OCI-LY7 (cell line): Measurements from ENCODE around the gene THRB. TPM values are rescaled to one million over a fixed set of nuclear protein-coding genes. Genes with fewer than 3 reads are reported as not detected.

Source experiments
- Bru-seq: library from RNA; stranded (reverse); fragments of 400-500 nt; gene quantifications from one replicate; lab custom pipeline; 2021; lab: Mats Ljungman, UMichigan
- BruChase-seq, 2 experiments: library from RNA; stranded (reverse); fragments of 400-500 nt; gene quantifications; one replicate each; lab custom pipeline; 2021; lab: Mats Ljungman, UMichigan
- BruUV-seq: library from RNA; stranded (reverse); fragments of 400-500 nt; replicated peaks from 2 replicates; lab custom pipeline; 2021; lab: Mats Ljungman, UMichigan
- CTCF ChIA-PET: fragments of 300-600 bp; sonication (Branson Sonifier 250); formaldehyde crosslinking; loops from one replicate; lab custom pipeline; 2022; ENCODE audit warnings: antibody characterized with exemption; ENCODE audit not compliant: unreplicated experiment; lab: Charles Lee
- POLR2A ChIA-PET: fragments of 300-600 bp; sonication (Branson Sonifier 250); formaldehyde crosslinking; loops from one replicate; lab custom pipeline; 2022; ENCODE audit warnings: antibody characterized with exemption; lab: Charles Lee
- DNase-seq: peaks from one replicate; pipeline ENCODE4 v3.0.0-alpha.2; 2015; ENCODE audit warnings: low spot score
- H2AFZ ChIP-seq: fragments of 200-600 bp; sonication (generic), shearing (Covaris generic); 2 replicates; pipeline ENCODE4 v1.6.1; 2014; ENCODE audit warnings: mild to moderate bottlenecking, antibody characterized with exemption, low read length, moderate library complexity
- H3K27ac ChIP-seq: fragments of 200-600 bp; sonication (generic); 2 replicates; pipeline ENCODE4 v1.5.1; 2014; ENCODE audit warnings: mixed run types, low read depth, mild to moderate bottlenecking, moderate library complexity, low read length, inconsistent platforms; ENCODE audit not compliant: poor library complexity, severe bottlenecking
- H3K36me3 ChIP-seq: fragments of 200-600 bp; sonication (generic); 2 replicates; pipeline ENCODE4 v1.6.1; 2014; ENCODE audit warnings: mild to moderate bottlenecking, antibody characterized with exemption, low read length, moderate library complexity, mixed read lengths; ENCODE audit not compliant: insufficient read depth
- H3K4me1 ChIP-seq: fragments of 200-600 bp; sonication (generic); 2 replicates; pipeline ENCODE4 v1.5.1; 2014; ENCODE audit warnings: mild to moderate bottlenecking, low read length; ENCODE audit not compliant: insufficient read depth, poor library complexity, severe bottlenecking
- H3K4me2 ChIP-seq: fragments of 200-600 bp; sonication (generic); 2 replicates; pipeline ENCODE4 v1.6.1; 2014; ENCODE audit warnings: mild to moderate bottlenecking, low read length
- H3K4me3 ChIP-seq: fragments of 200-600 bp; sonication (generic); 2 replicates; pipeline ENCODE4 v1.5.1; 2014; ENCODE audit warnings: mild to moderate bottlenecking, low read depth, low read length; ENCODE audit not compliant: poor library complexity, severe bottlenecking
- H3K79me2 ChIP-seq: fragments of 200-600 bp; sonication (generic); 2 replicates; pipeline ENCODE4 v1.6.1; 2016; ENCODE audit warnings: low read depth, mild to moderate bottlenecking, low read length, moderate library complexity, mixed read lengths; ENCODE audit not compliant: insufficient read depth
- H3K9me2 ChIP-seq: fragments of 200-600 bp; sonication (generic); 2 replicates; pipeline ENCODE4 v1.6.1; 2016; ENCODE audit warnings: mild to moderate bottlenecking, low read length, mixed read lengths; ENCODE audit not compliant: insufficient read depth
- H3K9me3 ChIP-seq: fragments of 200-600 bp; sonication (generic); 2 replicates; pipeline ENCODE4 v1.6.1; 2014; ENCODE audit warnings: mild to moderate bottlenecking, mixed run types, low read length, mixed read lengths
- H4K20me1 ChIP-seq: fragments of 200-600 bp; sonication (generic); 2 replicates; pipeline ENCODE4 v1.6.1; 2014; ENCODE audit warnings: mild to moderate bottlenecking, antibody characterized with exemption, low read length, moderate library complexity, mixed read lengths; ENCODE audit not compliant: insufficient read depth
- EZH2phosphoT487 ChIP-seq: fragments of 200-600 bp; sonication (generic); IDR thresholded peaks from 2 replicates; pipeline ENCODE4 v1.6.1; 2018; ENCODE audit warnings: low read depth, borderline replicate concordance, mild to moderate bottlenecking, mixed run types, antibody characterized with exemption, low read length, moderate library complexity, mixed read lengths
- intact Hi-C: fragments of 100-400 bp; cut with micrococcal nuclease; formaldehyde crosslinking; loops from one replicate; pipeline ENCODE4 v1.10.0; 2022; ENCODE audit not compliant: unreplicated experiment
- long read RNA-seq: library from polyadenylated mRNA; stranded (forward); transcript quantifications from one replicate; pipeline ENCODE4 v2.0.0, GENCODE V29; 2022
- total RNA-seq, 2 experiments: library from RNA; depleted of rRNA in 1 of 2; stranded (reverse); fragments of >200 nt in 1 of 2; shearing (Covaris generic) in 1 of 2; gene quantifications; 2 replicates each; pipeline ENCODE4 v1.2.3, GENCODE V29; 2014 to 2022
- TF ChIP-seq, protein P1 (sequence below): fragments of 200-600 bp; sonication (generic); conservative IDR thresholded peaks from 2 replicates; pipeline ENCODE4 v1.5.1; 2014; ENCODE audit warnings: mild to moderate bottlenecking, antibody characterized with exemption, low read length, moderate library complexity, mixed read lengths

The THRB gene
- total RNA-seq (2014; rRNA removed; shearing (Covaris generic)): not detected in 2 replicates
- total RNA-seq (2022): not detected in 2 replicates
- percentile 3 among the genes with signal in this experiment for Bru-seq, nascent RNA
- BruChase-seq, experiment 1, labeled RNA remaining after a 6-hour chase: percentile 1 among the genes with signal in this experiment
- BruChase-seq, experiment 2, labeled RNA remaining after a 2-hour chase: percentile 4 among the genes with signal in this experiment
- long read RNA-seq: 0 reads

DNA sequence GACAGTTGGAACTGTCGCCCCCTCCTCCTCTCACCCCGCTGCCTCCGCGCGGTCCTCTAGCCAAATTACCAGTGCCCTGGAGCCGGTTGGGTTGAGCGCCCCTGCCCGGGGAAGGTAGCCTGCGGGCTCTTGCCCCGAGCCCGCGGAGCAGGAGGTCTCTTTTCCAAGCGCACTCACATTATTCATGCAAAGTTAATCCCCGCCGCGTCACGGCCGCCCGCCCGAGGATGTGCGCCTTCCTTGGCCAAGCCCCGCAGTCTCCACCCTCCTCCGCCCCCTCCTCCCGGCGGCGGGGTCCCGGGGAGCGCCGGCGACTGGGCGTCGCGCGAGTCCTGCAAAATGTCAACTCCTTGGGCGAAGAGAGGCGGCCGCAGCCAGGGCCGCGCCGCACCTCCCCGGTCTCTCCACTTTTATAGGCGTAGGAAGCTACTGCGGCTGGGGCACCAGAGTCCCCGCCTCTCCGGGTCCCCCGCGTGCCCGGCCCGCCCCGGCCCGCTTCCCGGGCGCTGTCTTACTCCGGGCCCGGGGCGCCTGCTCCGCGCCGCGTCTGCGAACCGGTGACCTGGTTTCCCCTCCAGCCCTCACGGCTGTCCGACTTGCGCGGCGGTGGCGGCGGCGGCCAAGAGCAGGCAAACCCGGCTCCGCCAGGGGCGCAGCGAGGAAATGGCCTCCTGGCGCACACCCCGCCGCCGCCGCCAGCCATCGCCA is at the start of gene THRB:
THRB (minus strand) TSS at position 233 of the 708 bp plus-strand sequence.
- Histone ChIP-seq H2AFZ (no peak within 1 kb of the TSS), H4K20me1 (no peaks in the 10 kb centered on the region), H3K4me2 (no peak within 1 kb of the TSS), H3K9me2 (no peaks in the 10 kb centered on the region), H3K27ac (no peak within 1 kb of the TSS), H3K9me3 (no peaks in the 10 kb centered on the region), H3K4me1 (no peaks in the 10 kb centered on the region), H3K36me3 (no peaks in the 10 kb centered on the region), H3K4me3 (no peak within 1 kb of the TSS), H3K79me2 (no peaks in the 10 kb centered on the region)
- no peak for DNase-seq
- BruUV-seq: no TSS peak
- intact Hi-C loops: no loop called here
- ChIA-PET CTCF (no interaction called here), POLR2A (no interaction called here)
- TF ChIP-seq, protein P1, sequence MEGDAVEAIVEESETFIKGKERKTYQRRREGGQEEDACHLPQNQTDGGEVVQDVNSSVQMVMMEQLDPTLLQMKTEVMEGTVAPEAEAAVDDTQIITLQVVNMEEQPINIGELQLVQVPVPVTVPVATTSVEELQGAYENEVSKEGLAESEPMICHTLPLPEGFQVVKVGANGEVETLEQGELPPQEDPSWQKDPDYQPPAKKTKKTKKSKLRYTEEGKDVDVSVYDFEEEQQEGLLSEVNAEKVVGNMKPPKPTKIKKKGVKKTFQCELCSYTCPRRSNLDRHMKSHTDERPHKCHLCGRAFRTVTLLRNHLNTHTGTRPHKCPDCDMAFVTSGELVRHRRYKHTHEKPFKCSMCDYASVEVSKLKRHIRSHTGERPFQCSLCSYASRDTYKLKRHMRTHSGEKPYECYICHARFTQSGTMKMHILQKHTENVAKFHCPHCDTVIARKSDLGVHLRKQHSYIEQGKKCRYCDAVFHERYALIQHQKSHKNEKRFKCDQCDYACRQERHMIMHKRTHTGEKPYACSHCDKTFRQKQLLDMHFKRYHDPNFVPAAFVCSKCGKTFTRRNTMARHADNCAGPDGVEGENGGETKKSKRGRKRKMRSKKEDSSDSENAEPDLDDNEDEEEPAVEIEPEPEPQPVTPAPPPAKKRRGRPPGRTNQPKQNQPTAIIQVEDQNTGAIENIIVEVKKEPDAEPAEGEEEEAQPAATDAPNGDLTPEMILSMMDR: no peak
- no peak for TF ChIP-seq EZH2phosphoT487

DNA sequence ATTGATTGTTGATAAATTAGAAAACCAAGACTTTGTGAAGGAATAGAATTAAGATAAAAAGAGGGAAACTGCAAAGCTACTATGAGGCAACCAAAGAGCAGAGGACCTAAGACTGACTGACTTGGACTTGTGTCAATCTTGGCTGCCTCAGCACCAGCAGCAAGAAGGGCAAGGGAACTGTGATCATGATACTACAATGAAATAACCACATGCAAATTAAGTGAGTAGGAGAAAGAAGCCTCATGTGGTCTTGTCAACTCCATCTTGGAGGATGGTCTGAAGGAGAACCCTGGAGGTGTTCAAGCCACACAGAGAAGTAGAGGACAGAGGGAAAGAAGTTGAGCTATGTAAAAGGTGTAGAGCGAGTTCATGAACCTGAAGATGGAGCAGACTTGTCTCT is 47.3 kb upstream of the THRB start:
- H3K36me3 ChIP-seq: no peaks in the 10 kb centered on the region
- no peak overlapping the region for H3K27ac ChIP-seq
- ChIA-PET CTCF (no interaction called here), POLR2A (no interaction called here)
- H3K4me2 ChIP-seq: no peak overlapping the region
- H3K4me3 ChIP-seq: no peak overlapping the region
- no peaks in the 10 kb centered on the region for H3K4me1 ChIP-seq
- no peak for TF ChIP-seq EZH2phosphoT487
- TF ChIP-seq, protein P1: no peak
- no peaks in the 10 kb centered on the region for H3K9me3 ChIP-seq
- H3K9me2 ChIP-seq: no peaks in the 10 kb centered on the region
- no peak overlapping the region for H2AFZ ChIP-seq
- no peaks in the 10 kb centered on the region for H4K20me1 ChIP-seq
- BruUV-seq: no TSS peak
- DNase-seq: no peak
- intact Hi-C loops: no loop called here
- H3K79me2 ChIP-seq: no peaks in the 10 kb centered on the region

DNA sequence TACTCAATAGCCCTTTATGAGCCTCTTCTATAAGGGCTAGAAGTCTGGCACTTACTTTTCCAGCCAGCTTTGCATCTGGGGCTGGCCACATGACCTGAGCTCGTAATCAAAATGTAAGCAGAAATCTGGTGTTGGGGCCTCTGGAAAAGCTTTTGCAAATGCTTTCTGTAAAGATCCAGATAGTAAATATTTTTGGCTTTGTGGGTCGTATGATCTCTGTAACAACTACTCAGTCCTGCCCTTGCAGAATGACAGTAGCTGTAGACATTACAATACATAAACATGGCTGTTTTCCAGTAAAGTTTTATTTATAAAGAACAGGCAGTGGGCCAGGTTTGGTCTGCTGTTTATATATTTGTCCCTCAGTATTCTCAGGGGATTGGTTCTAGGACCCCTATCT is 46.2 kb upstream of the THRB start:
- no TSS peak for BruUV-seq

More for the DNA sequence above, 46.2 kb upstream of the THRB start:
- intact Hi-C loops: no loop called here
- CTCF ChIA-PET: no interaction called here
- Histone ChIP-seq H3K27ac (no peak overlapping the region), H3K79me2 (no peaks in the 10 kb centered on the region), H3K9me3 (no peaks in the 10 kb centered on the region), H3K36me3 (no peaks in the 10 kb centered on the region), H3K9me2 (no peaks in the 10 kb centered on the region), H3K4me1 (no peaks in the 10 kb centered on the region), H3K4me3 (no peak overlapping the region), H2AFZ (no peak overlapping the region), H4K20me1 (no peaks in the 10 kb centered on the region), H3K4me2 (no peak overlapping the region)
- DNase-seq: no peak
- TF ChIP-seq, protein P1: no peak
- TF ChIP-seq EZH2phosphoT487: no peak
- POLR2A ChIA-PET: no interaction called here
